ENCODE data around the gene CYBC1. TPM values are rescaled to one million over a fixed set of nuclear protein-coding genes. Genes with fewer than 3 reads are reported as not detected.

Gene CYBC1
- total and polyA plus RNA-seq, 2 of the 8 experiments (the other 6 are each of a cell fraction or from before 2014, with no cell fraction given) = 74.6 to 81.4 TPM

GRCh38 chr17:82397449-82398335 lies 52.9 kb downstream of the CYBC1 start:
- Histone ChIP-seq H4K5ac (ENCODE audit: insufficient read length, low read depth, low read length) (no peak overlapping the region), H2BK20ac (ENCODE audit: low read length) (no peak overlapping the region), H2AFZ (ENCODE audit: low read length) (no peak overlapping the region), H4K91ac (replicated peaks; ENCODE audit: insufficient read length, low read length) (no peak overlapping the region), H3K79me2 (ENCODE audit: control insufficient read depth in 1 of 2, insufficient read depth in 2 of 2, low read length in 2 of 2) (no peaks in the 10 kb centered on the region), H3K27me3 (replicated peaks in 1 of 4; ENCODE audit: control insufficient read depth in 3 of 4, extremely low read depth in 1 of 4, insufficient read depth in 3 of 4, low read length in 3 of 4) (no peaks in the 10 kb centered on the region), H3K18ac (ENCODE audit: extremely low read depth, low read length) (no peak overlapping the region), H3K9me3 (ENCODE audit: insufficient read depth in 2 of 2, low read depth in 1 of 2, low read length in 1 of 2) (no peaks in the 10 kb centered on the region), H2BK15ac (ENCODE audit: low read length) (no peak overlapping the region), H3K9ac (replicated peaks in 1 of 4; ENCODE audit: extremely low read depth in 1 of 4, low read depth in 3 of 4, low read length in 3 of 4) (no peak overlapping the region), H2BK12ac (ENCODE audit: low read depth, low read length) (no peak overlapping the region; the same call in 1 of the 2 replicates), H4K20me1 (replicated peaks in 1 of 2; ENCODE audit: control insufficient read depth in 1 of 2, insufficient read depth in 2 of 2, low read length in 2 of 2) (peaks cover 0 to 4% of the 10 kb centered on the region in 2 experiments), H3K23me2 (ENCODE audit: low read depth, low read length) (no peaks in the 10 kb centered on the region), H3K36me3 (ENCODE audit: control insufficient read depth in 2 of 4, insufficient read depth in 4 of 4, low read length in 3 of 4) (no peaks in the 10 kb centered on the region; a peak in 1 of 8 replicates), H2AK5ac (ENCODE audit: low read depth, low read length) (no peak overlapping the region), H4K8ac (ENCODE audit: extremely low read depth, insufficient read depth, low read length) (no peak overlapping the region), H3K79me1 (ENCODE audit: low read depth, low read length) (no peaks in the 10 kb centered on the region), H3K23ac (ENCODE audit: insufficient read length) (no peak overlapping the region), H2BK120ac (replicated peaks; ENCODE audit: low read depth, low read length) (no peak overlapping the region), H3K4me1 (replicated peaks in 1 of 4; ENCODE audit: control insufficient read depth in 3 of 4, insufficient read depth in 4 of 4, low read length in 3 of 4) (no peaks in the 10 kb centered on the region), H3K4me2 (ENCODE audit: insufficient read depth in 1 of 2, low read depth in 2 of 2, low read length in 2 of 2) (no peak overlapping the region), H2BK5ac (ENCODE audit: low read depth, low read length) (no peak overlapping the region), H3K27ac (ENCODE audit: low read depth, low read length) (no peak overlapping the region), H3K14ac (ENCODE audit: insufficient read length) (no peak overlapping the region), H3K4ac (replicated peaks; ENCODE audit: insufficient read length, low read depth, low read length) (no peak overlapping the region), H3K4me3 (ENCODE audit: extremely low read depth in 1 of 4, insufficient read depth in 2 of 4, low read depth in 3 of 4, low read length in 4 of 4) (no peak overlapping the region), H3K56ac (replicated peaks; ENCODE audit: insufficient read length, low read depth, low read length) (no peak overlapping the region)
- ChIA-PET CTCF (ENCODE audit: partially characterized antibody) (interaction anchor here (0.7 kb wide), 1 partner anchor 34 kb away, joined by 3 read pairs; no protein-coding TSS in a partner anchor), POLR2A (ENCODE audit: partially characterized antibody) (interaction anchor here (0.6 to 1.1 kb wide), 3 partner anchors 21 to 28 kb away, joined by 3 read pairs; partner anchors contain the start of gene OGFOD3)
- FAIRE-seq (no peak), DNase-seq (ENCODE audit: low read depth in 1 of 2, low spot score in 2 of 2) (no peak)
- WGBS, 2 experiments (ENCODE audit: extremely low coverage in 1 of 2, insufficient coverage in 1 of 2, insufficient read length in 1 of 2, insufficient replicate concordance in 2 of 2, low coverage in 1 of 2, low lambda C conversion rate in 2 of 2, missing lambda C conversion rate in 1 of 2) = 85% methylated on average over 33 of the region's 38 CpGs; no CpG with 5 or more reads in 1 of the 2 experiments
- TF ChIP-seq MAFK (IDR thresholded peaks at IDR 0.05; ENCODE audit: low read depth, low read length) (no peak), NRF1 (IDR thresholded peaks at IDR 0.05; ENCODE audit: low read depth, low read length) (no peak), JUN (IDR thresholded peaks at IDR 0.05; ENCODE audit: low read depth, low read length) (no peak), TEAD4 (IDR thresholded peaks at IDR 0.05; ENCODE audit: low read depth, low read length) (no peak), SIN3A (conservative IDR thresholded peaks at IDR 0.05 in 1 of 2, IDR thresholded peaks at IDR 0.05 in 1 of 2; ENCODE audit: low read depth in 1 of 2, low read length in 2 of 2) (no peak), RXRA (IDR thresholded peaks at IDR 0.05; ENCODE audit: insufficient read depth, low read depth, low read length) (no peak), TAF7 (optimal IDR thresholded peaks at IDR 0.05; ENCODE audit: borderline replicate concordance, low read depth, low read length) (no peak), TAF1 (IDR thresholded peaks at IDR 0.05; ENCODE audit: low read depth, low read length) (no peak), ATF3 (IDR thresholded peaks at IDR 0.05; ENCODE audit: insufficient read depth, low read depth, low read length) (no peak), TCF12 (IDR thresholded peaks at IDR 0.05; ENCODE audit: low read depth, low read length) (no peak), SUZ12 (IDR thresholded peaks at IDR 0.05; ENCODE audit: low read length) (no peak)

Data from H1 (cell line).